Measurements from ENCODE around the gene DOLPP1.

The DOLPP1 gene

GRCh38 chr9:129079829-129080228 lies 1.1 kb upstream of the DOLPP1 start:
- peak overlapping the region; percentile 80 for H3K4me3 ChIP-seq (ENCODE audit: severe bottlenecking)
- H3K4me1 ChIP-seq (ENCODE audit: insufficient read depth, poor library complexity, severe bottlenecking) = peaks cover 5% of the 10 kb centered on the region
- H3K9me3 ChIP-seq (ENCODE audit: severe bottlenecking) = no peaks in the 10 kb centered on the region
- no peaks in the 10 kb centered on the region for H3K36me3 ChIP-seq (ENCODE audit: low read depth)
- no peaks in the 10 kb centered on the region for H3K27me3 ChIP-seq (ENCODE audit: insufficient read depth, poor library complexity, severe bottlenecking)
- ATAC-seq (ENCODE audit: low read depth) = no peak
- TF ChIP-seq CTCF (IDR thresholded peaks at IDR 0.05; ENCODE audit: poor library complexity, severe bottlenecking) = no peak
- no peak overlapping the region for H3K27ac ChIP-seq (ENCODE audit: poor library complexity, severe bottlenecking)
- DNase-seq (ENCODE audit: low spot score) = no peak

- Histone ChIP-seq H3K4me1 (ENCODE audit: insufficient read depth, poor library complexity, severe bottlenecking) (peaks cover 5% of the 10 kb centered on the region), H3K27me3 (ENCODE audit: insufficient read depth, poor library complexity, severe bottlenecking) (no peaks in the 10 kb centered on the region), H3K36me3 (ENCODE audit: low read depth) (0 out of 2 replicates have a peak, but pooled peaks cover 2% of the 10 kb centered on the region), H3K27ac (ENCODE audit: poor library complexity, severe bottlenecking) (no peak overlapping the region), H3K9me3 (ENCODE audit: severe bottlenecking) (no peaks in the 10 kb centered on the region), H3K4me3 (ENCODE audit: severe bottlenecking) (peak overlapping the region; percentile 80)
- TF ChIP-seq CTCF (IDR thresholded peaks at IDR 0.05; ENCODE audit: poor library complexity, severe bottlenecking) = no peak
- ATAC-seq (ENCODE audit: low read depth) = no peak
- no peak for DNase-seq (ENCODE audit: low spot score)
Measured at GRCh38 chr9:129080298-129080600, 662 bp upstream of the DOLPP1 start.

GRCh38 chr9:129081388-129081904 lies 535 bp downstream of the DOLPP1 start:
- peaks cover 5% of the 10 kb centered on the region for H3K4me1 ChIP-seq (ENCODE audit: insufficient read depth, poor library complexity, severe bottlenecking)
- DNase-seq (ENCODE audit: low spot score) (no peak), ATAC-seq (ENCODE audit: low read depth) (no peak)
- TF ChIP-seq CTCF (IDR thresholded peaks at IDR 0.05; ENCODE audit: poor library complexity, severe bottlenecking) = no peak
- peak overlapping the region; percentile 80 for H3K4me3 ChIP-seq (ENCODE audit: severe bottlenecking)
- peak overlapping the region; percentile 24 for H3K27ac ChIP-seq (ENCODE audit: poor library complexity, severe bottlenecking)
- H3K27me3 ChIP-seq (ENCODE audit: insufficient read depth, poor library complexity, severe bottlenecking) = no peaks in the 10 kb centered on the region
- H3K36me3 ChIP-seq (ENCODE audit: low read depth) = peaks cover 12% of the 10 kb centered on the region
- no peaks in the 10 kb centered on the region for H3K9me3 ChIP-seq (ENCODE audit: severe bottlenecking)

GRCh38 chr9:129084087-129084486 lies 3.2 kb downstream of the DOLPP1 start:
- peaks cover 5% of the 10 kb centered on the region for H3K4me1 ChIP-seq (ENCODE audit: insufficient read depth, poor library complexity, severe bottlenecking)
- ATAC-seq (ENCODE audit: low read depth) (no peak), DNase-seq (ENCODE audit: low spot score) (no peak)
- H3K27ac ChIP-seq (ENCODE audit: poor library complexity, severe bottlenecking) = no peak overlapping the region
- no peak for TF ChIP-seq CTCF (IDR thresholded peaks at IDR 0.05; ENCODE audit: poor library complexity, severe bottlenecking)
- H3K36me3 ChIP-seq (ENCODE audit: low read depth) = peaks cover 13% of the 10 kb centered on the region
- H3K27me3 ChIP-seq (ENCODE audit: insufficient read depth, poor library complexity, severe bottlenecking) = no peaks in the 10 kb centered on the region
- H3K4me3 ChIP-seq (ENCODE audit: severe bottlenecking) = no peak overlapping the region
- H3K9me3 ChIP-seq (ENCODE audit: severe bottlenecking) = no peaks in the 10 kb centered on the region

- no peak for ATAC-seq (ENCODE audit: low read depth)
Measured at GRCh38 chr9:129089246-129089645, 8.3 kb downstream of the DOLPP1 start.

More at GRCh38 chr9:129089246-129089645, 8.3 kb downstream of the DOLPP1 start:
- Histone ChIP-seq H3K36me3 (ENCODE audit: low read depth) (peaks cover 16% of the 10 kb centered on the region), H3K9me3 (ENCODE audit: severe bottlenecking) (no peaks in the 10 kb centered on the region), H3K4me3 (ENCODE audit: severe bottlenecking) (no peak overlapping the region), H3K27ac (ENCODE audit: poor library complexity, severe bottlenecking) (no peak overlapping the region), H3K4me1 (ENCODE audit: insufficient read depth, poor library complexity, severe bottlenecking) (no peaks in the 10 kb centered on the region), H3K27me3 (ENCODE audit: insufficient read depth, poor library complexity, severe bottlenecking) (no peaks in the 10 kb centered on the region)
- no peak for DNase-seq (ENCODE audit: low spot score)
- no peak for TF ChIP-seq CTCF (IDR thresholded peaks at IDR 0.05; ENCODE audit: poor library complexity, severe bottlenecking)
